22Rv1 (cell line): ENCODE data around the gene GALNT17.

Source experiments
- CTCF ChIP-seq: fragments of 450-650 bp; IDR thresholded peaks from 2 replicates; pipeline ENCODE4 v1.5.1; 2017; ENCODE audit warnings: mild to moderate bottlenecking
- ZFX ChIP-seq: fragments of 450-650 bp; IDR thresholded peaks from 2 replicates; pipeline ENCODE4 v1.6.1; 2017; ENCODE audit warnings: antibody characterized with exemption, borderline replicate concordance

GRCh38 chr7:71132127-71132376 lies at the start of gene GALNT17:
- TF ChIP-seq CTCF (no peak), ZFX (no peak)
